GM19463 (cell line): ENCODE measurements around the gene SPATS2L.
"Not testable (repeated sequence)": the region's sequence is repeated elsewhere in the genome, so short reads cannot be mapped to it uniquely, and the experiment has no call there.

Experiments used
- ATAC-seq: cut with Tn5 transposase; IDR thresholded peaks from one replicate; pipeline ENCODE4 v1.9.1; 2021; ENCODE audit warnings: mild to moderate bottlenecking, moderate library complexity; ENCODE audit not compliant: unreplicated experiment

SPATS2L gene

DNA sequence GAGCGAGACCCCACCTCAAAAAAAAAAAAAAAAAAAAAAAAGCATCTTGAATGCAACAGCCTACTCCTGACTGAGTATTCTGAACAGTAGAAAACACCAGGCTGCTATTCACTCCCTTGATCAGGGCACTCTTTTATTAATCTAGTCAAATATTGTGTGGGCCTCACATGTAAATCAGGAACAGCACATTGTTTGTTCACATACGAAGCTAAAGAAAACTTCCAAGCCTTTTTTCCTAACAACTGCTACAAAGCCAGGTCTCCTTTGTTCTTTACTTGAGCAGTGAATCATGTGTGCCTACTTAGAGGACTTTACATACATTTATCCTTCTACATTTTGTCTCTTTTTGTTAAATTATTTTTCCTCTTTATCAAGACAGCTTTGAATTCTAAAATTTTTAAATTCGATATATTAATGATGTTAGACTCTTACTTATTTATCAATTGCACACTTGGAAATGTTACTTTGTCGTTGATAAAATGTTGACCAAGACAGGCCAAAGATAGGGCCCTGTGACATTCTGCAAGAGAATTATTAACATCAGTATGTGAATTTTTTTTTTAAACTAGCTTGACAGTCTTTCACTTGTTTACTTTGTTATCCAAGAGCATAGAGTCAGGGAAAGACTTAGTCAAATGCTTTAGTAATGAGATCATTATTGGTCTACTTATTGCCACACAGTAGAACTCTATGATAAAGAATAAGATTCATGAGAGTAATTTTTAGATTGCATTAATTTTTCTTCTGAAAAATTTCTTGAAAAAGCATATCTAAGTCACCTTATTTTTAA, 13.2 kb downstream of the SPATS2L start:
- no peak for ATAC-seq

DNA sequence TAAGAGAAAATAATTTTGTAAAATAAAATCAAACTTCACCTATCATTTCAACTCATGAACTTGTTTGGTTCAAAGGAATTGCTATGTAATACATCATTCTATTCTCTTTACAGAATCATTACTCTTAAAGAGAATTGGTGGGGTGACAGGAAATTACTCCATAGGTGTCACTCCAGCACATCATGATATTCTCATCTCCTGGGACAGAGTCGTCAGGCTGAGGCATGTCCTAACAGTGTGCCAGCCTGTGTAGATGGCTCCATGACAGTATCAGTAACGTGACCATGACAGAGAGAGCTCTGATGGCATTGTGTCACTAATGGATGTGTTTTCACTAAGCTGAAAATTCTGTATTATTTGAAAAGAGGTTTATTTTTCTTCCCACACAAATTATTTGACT, 13.9 kb downstream of the SPATS2L start:
- ATAC-seq, result no peak

GRCh38 chr2:200320991-200321390, 14.5 kb downstream of the SPATS2L start:
- no peak for ATAC-seq

- peak; percentile 70 for ATAC-seq
Observed at GRCh38 chr2:200321780-200322534, 15.5 kb downstream of the SPATS2L start.

- no peak for ATAC-seq
Observed at GRCh38 chr2:200322607-200323006, 16.1 kb downstream of the SPATS2L start.

DNA sequence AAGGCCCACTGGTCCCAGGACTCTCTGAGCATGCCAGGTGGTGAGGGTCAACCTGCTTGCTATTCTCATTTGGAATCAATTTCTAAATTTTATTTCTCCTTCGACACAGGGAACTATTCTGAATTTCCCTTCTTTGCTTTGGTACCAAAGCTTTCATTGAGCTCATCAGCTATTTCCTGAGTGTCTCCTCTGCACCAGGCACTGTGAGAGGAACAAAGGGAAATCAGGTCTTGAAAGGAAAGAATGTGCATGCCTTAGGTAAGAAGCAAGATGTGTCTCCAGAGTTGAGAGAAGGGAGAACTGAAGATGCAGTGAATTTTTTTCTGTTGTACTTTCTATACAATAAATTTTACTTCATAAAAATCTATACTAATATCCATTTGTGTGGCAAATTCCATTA, 17.9 kb downstream of the SPATS2L start:
- ATAC-seq, result no peak

- ATAC-seq, result no peak
Observed at GRCh38 chr2:200329384-200329783, 22.9 kb downstream of the SPATS2L start.

GRCh38 chr2:200329798-200330197, 23.3 kb downstream of the SPATS2L start:
- no peak for ATAC-seq

DNA sequence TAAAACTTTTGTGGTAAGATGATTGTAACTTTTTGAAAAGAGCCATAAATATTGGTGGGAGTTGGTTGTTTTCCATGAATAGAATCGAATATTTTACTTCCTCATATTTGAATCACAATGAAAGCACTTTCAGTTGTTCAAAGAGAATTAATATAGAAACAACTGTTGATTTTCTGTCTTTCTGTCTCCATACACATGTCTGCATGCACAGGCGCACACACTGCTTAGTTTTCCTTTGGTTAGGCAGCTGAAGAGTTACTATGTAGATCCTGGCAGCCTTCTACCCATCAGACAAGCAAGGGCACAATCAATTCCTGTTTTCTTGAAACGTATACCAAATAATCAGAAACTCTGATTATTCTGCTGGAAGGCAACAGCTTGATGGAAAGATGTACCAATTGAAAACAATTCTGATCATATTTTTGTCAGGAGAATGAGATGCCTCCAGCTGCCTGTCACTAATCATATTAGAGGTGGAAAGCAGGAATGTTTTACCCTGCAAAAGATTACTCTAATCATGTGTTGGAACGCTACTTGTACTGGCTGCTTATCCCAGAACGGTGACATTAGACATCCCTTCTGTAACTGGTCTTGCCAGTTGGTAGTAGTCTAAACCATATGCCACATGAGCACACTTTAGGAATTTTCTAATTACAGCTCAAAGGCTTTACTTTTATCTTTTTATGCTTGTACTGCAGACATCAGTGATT, 24.0 kb downstream of the SPATS2L start:
- ATAC-seq, result no peak

DNA sequence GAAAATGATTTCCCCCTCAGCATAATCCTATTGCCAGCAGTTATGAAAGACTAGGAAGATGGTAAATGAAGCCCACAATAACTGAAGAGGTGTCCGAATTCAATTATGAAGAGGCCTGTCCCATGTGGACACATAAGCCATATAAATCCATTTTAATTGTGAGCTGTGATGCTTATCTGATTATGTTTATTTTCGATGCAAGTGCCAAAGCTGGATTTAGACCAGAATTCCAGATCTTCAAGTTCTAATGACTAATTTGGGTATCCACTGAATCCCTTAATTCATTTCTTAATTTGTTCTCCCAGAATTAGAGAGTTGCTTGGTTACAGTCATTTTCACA, 24.5 kb downstream of the SPATS2L start:
- no peak for ATAC-seq

DNA sequence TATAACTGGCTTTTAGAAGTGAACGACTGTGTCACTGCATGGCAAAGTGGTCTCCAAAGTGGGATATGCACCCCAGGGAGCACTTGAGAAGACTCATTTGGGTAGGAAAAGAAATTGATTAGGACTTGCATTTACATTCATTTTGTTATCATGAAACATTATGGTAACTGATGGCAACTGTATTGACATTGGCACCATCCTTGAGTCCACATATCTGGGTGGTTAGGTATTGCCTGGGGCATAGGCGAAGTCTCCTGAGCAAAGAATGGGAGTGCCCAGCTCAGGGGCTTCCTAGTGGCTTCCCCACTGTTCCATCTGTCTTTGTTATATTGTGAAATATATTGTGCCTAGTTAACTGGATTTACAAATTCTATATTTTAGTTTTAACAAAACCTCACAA, 29.2 kb downstream of the SPATS2L start:
- no peak for ATAC-seq

GRCh38 chr2:200336980-200337615, 30.6 kb downstream of the SPATS2L start:
- no peak for ATAC-seq

GRCh38 chr2:200337621-200338020, 31.1 kb downstream of the SPATS2L start:
- ATAC-seq, result no peak

DNA sequence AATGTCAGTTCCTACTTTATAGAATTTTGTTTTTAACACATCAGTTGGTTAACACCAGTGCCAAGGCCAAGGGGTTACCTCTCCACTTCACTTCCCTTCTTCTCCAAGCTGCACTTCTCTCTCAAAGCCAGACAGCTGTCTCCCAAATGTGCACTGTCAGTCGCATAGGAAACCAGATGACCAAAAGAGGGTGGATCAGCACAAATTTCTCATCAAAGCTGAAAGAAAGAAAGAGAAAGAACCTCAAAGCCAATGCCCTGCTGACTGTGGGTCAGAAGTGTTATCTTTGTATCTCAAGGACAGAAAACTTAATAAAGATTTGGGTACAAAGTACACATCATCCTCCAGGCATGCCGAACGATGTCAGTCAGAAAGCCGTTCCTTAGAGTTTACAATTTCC, 32.2 kb downstream of the SPATS2L start:
- no peak for ATAC-seq

- ATAC-seq, result no peak
Observed at GRCh38 chr2:200340508-200341224, 34.2 kb downstream of the SPATS2L start.

- ATAC-seq, result no peak
Observed at GRCh38 chr2:200341376-200341775, 34.9 kb downstream of the SPATS2L start.

DNA sequence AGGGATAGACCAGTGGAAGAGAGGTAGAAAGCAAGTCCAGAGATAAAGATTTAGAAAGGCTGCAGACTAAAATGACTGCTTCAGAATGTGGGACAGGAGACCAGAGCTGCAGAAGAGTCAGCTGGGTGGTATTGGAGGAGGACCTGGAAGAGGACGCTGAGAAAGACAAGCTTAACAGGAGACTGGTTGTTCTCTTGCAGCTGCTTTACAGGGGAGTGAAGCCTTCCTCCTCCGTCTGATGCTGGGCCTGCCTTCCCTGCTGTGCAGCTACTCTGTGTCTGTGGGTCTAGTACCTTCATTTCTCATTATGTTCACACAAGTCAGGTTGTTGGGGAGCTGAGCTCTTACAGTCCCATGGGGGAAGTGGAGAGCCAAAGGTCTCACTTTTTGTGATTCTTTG, 35.7 kb downstream of the SPATS2L start:
- no peak for ATAC-seq

DNA sequence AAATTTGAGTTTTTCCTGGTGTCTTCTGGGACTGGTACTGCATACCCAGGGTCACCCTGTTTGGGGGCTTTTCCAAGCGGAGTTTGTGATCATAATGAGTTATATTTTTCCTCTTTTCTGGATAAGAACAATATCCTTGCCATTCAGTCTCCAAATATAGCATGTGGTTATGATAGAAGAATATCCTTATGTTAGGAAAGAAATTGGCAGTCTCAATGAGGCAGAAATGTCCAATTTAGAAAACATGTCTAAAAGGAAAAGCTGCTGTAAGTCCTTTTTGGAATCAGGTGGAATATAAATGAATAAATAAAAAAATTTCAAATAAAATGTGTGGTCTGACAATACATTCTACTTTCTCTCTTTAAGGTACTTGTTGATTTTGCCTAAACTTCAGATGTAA, 36.2 kb downstream of the SPATS2L start:
- no peak for ATAC-seq

- ATAC-seq, result not testable (repeated sequence)
Observed at GRCh38 chr2:200344202-200344601, 37.7 kb downstream of the SPATS2L start.

DNA sequence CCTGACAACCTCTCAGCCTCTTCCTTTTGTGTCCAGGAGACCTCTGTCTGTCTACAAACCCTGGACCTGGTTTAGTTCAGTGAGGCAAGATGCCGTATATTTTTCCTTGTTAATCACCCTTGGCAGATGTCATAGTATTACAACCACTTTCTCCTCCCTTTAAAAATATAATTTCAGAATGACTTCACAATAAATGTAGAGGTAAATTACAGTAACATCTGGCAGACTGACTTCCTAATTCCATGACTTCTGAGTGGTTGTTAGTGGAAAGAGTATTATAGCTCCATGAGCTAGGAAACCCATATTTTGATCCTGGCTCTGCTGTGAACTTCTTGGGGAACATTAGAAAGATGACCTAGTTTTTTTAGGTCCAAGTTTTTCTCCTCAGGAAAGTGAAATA, 39.5 kb downstream of the SPATS2L start:
- no peak for ATAC-seq

GRCh38 chr2:200347301-200347700, 40.8 kb downstream of the SPATS2L start:
- ATAC-seq, result no peak
